ENCODE data around the gene OPRL1. TPM values are rescaled to one million over a fixed set of nuclear protein-coding genes. Genes with fewer than 3 reads are reported as not detected.

Gene OPRL1
- polyA plus RNA-seq, 1 experiment: 0.86 TPM

- ChIA-PET CTCF (no interaction called here), POLR2A (no interaction called here)
- TF ChIP-seq, protein P1, sequence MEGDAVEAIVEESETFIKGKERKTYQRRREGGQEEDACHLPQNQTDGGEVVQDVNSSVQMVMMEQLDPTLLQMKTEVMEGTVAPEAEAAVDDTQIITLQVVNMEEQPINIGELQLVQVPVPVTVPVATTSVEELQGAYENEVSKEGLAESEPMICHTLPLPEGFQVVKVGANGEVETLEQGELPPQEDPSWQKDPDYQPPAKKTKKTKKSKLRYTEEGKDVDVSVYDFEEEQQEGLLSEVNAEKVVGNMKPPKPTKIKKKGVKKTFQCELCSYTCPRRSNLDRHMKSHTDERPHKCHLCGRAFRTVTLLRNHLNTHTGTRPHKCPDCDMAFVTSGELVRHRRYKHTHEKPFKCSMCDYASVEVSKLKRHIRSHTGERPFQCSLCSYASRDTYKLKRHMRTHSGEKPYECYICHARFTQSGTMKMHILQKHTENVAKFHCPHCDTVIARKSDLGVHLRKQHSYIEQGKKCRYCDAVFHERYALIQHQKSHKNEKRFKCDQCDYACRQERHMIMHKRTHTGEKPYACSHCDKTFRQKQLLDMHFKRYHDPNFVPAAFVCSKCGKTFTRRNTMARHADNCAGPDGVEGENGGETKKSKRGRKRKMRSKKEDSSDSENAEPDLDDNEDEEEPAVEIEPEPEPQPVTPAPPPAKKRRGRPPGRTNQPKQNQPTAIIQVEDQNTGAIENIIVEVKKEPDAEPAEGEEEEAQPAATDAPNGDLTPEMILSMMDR (IDR thresholded peaks at IDR 0.05; ENCODE audit: low read depth, low read length): no peak
- Histone ChIP-seq H3K27ac (ENCODE audit: low read depth, low read length) (no peak overlapping the region), H3K9me3 (ENCODE audit: control insufficient read depth, insufficient read depth, low read length) (no peaks in the 10 kb centered on the region; the same call in 1 of the 2 replicates), H3K4me3 (ENCODE audit: low read depth, low read length) (peak overlapping the region; percentile 68; the same call in 1 of the 2 replicates), H3K27me3 (ENCODE audit: control insufficient read depth, insufficient read depth, low read length) (peaks cover 4% of the 10 kb centered on the region)
- DNase-seq (ENCODE audit: low read depth, low spot score): no peak
These were observed 1.9 kb upstream of the OPRL1 start for GRCh38 chr20:64077876-64078551.

- no peak for DNase-seq (ENCODE audit: low read depth, low spot score)
- peak overlapping the region; percentile 68 for H3K4me3 ChIP-seq (ENCODE audit: low read depth, low read length)
- POLR2A ChIA-PET: no interaction called here
- peaks cover 4% of the 10 kb centered on the region for H3K27me3 ChIP-seq (ENCODE audit: control insufficient read depth, insufficient read depth, low read length)
- no peak overlapping the region for H3K27ac ChIP-seq (ENCODE audit: low read depth, low read length)
- H3K9me3 ChIP-seq (ENCODE audit: control insufficient read depth, insufficient read depth, low read length): no peaks in the 10 kb centered on the region; the same call in 1 of the 2 replicates
- CTCF ChIA-PET: interaction anchor here (0.8 to 1.8 kb wide), 3 partner anchors 9 to 41 kb away, joined by 3 to 5 read pairs (median 4); no protein-coding TSS in a partner anchor
- TF ChIP-seq, protein P1 (IDR thresholded peaks at IDR 0.05; ENCODE audit: low read depth, low read length): no peak
These were observed 979 bp upstream of the OPRL1 start for GRCh38 chr20:64078934-64079272.

DNA sequence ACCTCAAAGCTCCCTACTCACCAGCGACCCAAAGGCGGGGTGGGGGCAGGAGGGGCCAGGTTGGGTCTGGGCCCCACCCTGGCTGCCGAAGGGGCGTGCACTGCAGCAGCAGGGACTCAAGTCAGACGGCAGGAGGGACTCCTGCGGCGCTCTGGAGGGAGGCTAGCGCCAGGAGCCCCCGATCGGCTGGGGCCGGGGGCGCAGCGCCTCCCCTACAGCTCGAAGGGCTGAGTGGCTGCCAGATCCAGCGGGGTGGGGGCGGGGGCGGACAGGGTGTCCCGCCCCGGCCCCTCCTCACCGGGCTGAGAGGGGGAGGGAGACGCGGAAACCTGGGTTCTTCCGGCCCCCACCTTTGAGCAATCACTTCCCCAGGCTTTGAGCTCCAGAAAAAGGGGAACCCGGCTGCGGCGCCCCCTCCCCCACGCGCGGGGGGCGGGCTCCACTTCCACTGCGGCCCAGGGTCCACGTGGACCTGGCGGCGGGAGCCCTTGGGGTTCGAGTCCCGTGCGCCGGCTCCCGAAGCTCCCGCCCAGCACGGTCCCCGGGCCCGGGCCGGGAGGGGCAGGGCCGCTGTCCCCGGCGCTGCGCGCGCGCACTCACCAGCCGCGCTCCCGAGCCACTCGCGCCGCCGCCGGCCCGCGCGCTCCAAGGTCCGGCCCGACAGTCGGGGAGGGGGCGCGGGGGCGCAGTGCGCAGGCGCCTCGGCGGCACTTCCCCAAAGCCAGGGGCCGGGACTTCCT lies 439 bp upstream of the OPRL1 start, which contains the start of gene RGS19:
RGS19 (minus strand) TSS at position 246 of the 740 bp plus-strand sequence. CDS start 2,632 bp downstream, outside the sequence.
- H3K27me3 ChIP-seq (ENCODE audit: control insufficient read depth, insufficient read depth, low read length): peaks cover 8% of the 10 kb centered on the region
- peak within 1 kb of the TSS; percentile 68 for H3K4me3 ChIP-seq (ENCODE audit: low read depth, low read length)
- CTCF ChIA-PET: interaction anchor here (0.8 to 1.8 kb wide), 3 partner anchors 9 to 41 kb away, joined by 3 to 5 read pairs (median 4); no protein-coding TSS in a partner anchor
- H3K9me3 ChIP-seq (ENCODE audit: control insufficient read depth, insufficient read depth, low read length): no peaks in the 10 kb centered on the region; the same call in 1 of the 2 replicates
- DNase-seq (ENCODE audit: low read depth, low spot score): no peak
- POLR2A ChIA-PET: no interaction called here
- H3K27ac ChIP-seq (ENCODE audit: low read depth, low read length): no peak within 1 kb of the TSS
- TF ChIP-seq, protein P1 (IDR thresholded peaks at IDR 0.05; ENCODE audit: low read depth, low read length): no peak

DNA sequence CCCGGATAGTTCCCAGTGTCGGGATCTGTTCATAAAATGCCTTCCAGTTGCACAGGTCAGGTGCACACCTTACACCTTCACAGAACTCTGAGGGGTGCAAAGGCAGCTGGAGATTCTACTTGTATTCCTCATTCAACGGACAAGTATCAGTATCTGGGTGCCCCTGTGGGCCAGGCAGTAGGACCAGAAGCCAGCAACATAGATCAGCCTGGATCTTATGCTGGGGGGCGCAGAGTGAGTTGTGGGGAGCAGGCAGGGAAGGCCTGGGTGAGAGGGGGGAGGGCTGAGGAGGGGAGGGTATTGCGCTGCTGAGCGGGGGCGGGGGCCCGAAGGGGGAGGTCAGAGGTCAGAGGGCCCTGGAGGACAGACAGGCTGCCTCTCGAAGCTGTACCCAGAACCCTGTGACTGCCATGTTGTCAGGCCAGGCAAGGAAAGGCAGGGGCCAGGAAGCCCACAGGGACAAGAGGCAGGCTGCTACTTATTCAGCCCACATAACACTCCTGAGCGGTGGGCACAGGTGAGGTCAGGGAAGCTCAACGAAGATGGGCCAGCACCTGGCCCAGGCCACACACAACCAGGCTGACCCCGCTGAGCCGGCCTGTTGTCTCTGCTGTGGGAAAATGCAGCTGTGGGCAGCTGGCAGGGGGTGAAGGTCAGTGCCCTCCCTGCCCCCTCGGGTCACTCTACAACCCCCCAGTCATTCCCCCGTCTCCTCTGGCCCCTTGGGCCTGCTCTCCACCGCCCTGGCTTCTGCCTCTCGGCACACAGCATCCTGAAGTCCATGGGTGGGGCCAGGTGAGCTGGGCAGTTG lies 1.1 kb downstream of the OPRL1 start:
- ChIA-PET POLR2A (no interaction called here), CTCF (no interaction called here)
- no peak overlapping the region for H3K4me3 ChIP-seq (ENCODE audit: low read depth, low read length)

More for the DNA sequence above, 1.1 kb downstream of the OPRL1 start:
- Histone ChIP-seq H3K27me3 (ENCODE audit: control insufficient read depth, insufficient read depth, low read length) (peaks cover 23% of the 10 kb centered on the region), H3K9me3 (ENCODE audit: control insufficient read depth, insufficient read depth, low read length) (peaks cover 4% of the 10 kb centered on the region; the same call in 1 of the 2 replicates), H3K27ac (ENCODE audit: low read depth, low read length) (no peak overlapping the region)
- TF ChIP-seq, protein P1 (IDR thresholded peaks at IDR 0.05; ENCODE audit: low read depth, low read length): no peak
- no peak for DNase-seq (ENCODE audit: low read depth, low spot score)
